GM21737 (cell line): ENCODE results near the gene PPBP.
"Not testable (repeated sequence)": the region's sequence is repeated elsewhere in the genome, so short reads cannot be mapped to it uniquely, and the experiment has no call there.

ENCODE experiments used
- ATAC-seq: cut with Tn5 transposase; IDR thresholded peaks from one replicate; pipeline ENCODE4 v1.9.1; 2021; ENCODE audit warnings: mild to moderate bottlenecking, moderate library complexity; ENCODE audit not compliant: unreplicated experiment

The PPBP gene

DNA sequence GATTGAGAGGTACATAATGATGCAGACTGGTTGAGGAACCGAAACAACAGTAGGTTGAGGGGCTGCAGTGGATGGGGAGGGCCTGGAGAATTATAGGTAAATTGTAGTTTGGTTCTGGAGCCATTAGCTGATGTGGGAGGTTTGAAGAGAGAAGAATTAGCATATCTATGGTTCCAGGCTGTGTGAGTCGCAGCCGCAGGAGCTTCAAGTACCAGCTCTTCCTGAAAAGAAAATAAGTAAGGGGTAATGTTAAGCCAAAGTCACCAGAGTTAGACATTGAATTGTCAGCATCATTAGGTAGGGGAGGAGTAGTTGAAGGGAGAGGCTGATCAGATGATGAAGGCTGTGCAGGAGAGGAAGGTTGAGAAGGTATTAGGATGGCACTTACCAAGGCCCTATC is 35.6 kb downstream of the PPBP start:
- no peak for ATAC-seq

DNA sequence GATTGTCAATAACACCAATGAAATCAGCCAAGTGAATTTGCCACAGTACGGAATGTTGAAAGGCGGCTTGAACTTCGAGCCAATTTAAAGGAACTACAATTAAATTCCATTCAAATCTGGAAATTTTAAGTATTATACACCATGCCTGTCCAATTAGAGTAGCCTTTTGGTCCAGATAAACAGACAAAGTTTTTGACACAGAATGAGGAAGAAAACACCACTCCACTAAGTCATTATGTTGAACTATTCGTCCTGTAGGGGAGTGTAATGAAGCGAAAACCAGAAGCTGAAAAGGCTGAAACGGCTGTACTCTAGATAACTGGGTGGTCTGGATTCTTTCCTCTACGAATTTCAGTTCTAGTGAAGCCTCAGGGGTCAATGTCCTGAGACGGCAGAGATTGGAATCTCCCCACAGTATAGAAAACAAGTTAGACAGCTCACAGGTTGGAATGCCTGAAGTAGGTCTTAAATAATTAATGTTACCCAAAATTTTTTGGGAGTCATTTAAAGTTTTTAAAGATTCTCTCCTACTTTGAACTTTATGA is 37.5 kb downstream of the PPBP start:
- not testable (repeated sequence) for ATAC-seq

DNA sequence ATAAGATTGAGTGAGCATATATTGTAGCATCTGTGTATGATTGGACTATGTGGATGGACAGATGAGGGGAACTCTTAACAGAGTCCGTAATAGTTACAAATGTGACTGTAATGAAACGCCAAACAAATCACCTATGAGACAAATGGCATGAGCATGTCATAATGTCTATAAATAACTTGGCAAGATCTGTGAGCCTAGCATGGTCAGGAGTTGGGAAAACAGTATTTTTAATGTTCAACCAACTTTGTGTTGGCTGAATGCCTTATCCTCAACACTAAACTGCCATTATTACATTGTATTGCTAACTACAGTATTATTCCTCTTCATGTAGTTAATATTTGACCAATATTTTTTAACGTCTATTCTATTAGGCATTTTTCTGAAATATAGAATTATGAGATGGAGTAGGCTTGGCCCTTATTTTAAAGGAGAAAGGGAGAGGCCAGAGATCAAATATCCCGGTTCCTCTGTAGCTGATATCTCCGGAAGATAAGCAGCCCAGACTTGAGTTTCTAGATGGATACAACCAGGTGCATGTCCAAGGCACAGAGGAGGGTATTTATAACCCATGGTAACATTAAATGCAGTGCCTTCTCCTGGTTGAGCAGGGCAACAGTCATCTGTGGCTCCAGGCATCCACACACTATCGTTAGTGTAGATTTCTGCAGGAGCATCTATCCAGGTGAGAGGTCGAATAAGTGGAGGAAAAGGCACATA is 38.8 kb downstream of the PPBP start:
- no peak for ATAC-seq

DNA sequence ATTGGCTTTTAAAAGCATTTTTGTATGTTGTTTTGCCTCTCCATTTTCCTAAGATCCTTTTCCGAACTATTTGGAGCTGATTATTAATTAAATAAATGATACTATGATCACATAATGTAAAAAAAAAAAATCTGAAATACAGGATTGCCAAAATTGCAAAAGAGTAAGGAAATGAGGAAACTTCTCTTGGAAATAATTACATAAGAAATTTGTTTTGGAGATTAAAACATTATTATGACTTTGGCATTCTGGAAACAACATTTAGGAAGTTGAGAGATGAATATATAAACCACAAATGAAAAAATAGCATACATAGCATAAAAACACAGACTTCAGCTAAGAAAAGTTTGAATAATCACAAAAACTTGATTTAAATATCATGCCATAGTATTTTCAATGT is 39.7 kb downstream of the PPBP start:
- ATAC-seq = no peak

DNA sequence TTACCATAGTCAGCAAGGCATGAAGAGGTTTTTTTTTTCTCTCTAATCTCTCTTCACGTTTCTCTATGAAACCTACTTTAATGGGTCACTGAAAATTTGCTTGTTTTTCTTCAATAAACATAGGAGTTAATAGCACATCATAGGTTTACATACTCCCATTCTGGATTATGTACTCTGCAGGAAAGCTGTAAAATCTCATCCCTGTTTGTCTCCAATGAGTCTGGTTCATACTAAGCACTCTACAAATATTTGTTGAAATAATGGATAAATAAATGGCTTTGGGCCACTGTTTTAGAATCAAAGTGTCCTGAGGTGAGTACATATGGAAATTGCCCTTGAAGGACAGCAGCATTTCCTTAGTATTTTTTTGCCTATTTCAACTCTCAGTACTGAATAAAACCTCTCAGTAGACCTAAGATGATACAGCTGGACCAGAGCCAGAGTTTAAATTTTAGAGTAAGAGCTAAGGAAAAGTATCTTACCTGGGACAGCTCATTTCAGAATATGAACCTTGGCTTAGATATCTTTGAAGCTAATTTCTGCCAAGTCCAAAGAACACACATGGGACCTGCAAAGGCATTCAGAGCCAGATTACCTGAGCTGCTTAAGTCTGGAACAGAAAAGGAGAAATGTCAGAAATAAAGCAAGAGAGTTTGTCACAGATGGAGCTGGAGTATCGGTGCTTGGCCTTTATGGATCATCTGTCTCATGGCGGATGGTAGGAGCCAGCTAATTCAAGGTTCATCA is 40.6 kb downstream of the PPBP start:
- ATAC-seq = no peak

DNA sequence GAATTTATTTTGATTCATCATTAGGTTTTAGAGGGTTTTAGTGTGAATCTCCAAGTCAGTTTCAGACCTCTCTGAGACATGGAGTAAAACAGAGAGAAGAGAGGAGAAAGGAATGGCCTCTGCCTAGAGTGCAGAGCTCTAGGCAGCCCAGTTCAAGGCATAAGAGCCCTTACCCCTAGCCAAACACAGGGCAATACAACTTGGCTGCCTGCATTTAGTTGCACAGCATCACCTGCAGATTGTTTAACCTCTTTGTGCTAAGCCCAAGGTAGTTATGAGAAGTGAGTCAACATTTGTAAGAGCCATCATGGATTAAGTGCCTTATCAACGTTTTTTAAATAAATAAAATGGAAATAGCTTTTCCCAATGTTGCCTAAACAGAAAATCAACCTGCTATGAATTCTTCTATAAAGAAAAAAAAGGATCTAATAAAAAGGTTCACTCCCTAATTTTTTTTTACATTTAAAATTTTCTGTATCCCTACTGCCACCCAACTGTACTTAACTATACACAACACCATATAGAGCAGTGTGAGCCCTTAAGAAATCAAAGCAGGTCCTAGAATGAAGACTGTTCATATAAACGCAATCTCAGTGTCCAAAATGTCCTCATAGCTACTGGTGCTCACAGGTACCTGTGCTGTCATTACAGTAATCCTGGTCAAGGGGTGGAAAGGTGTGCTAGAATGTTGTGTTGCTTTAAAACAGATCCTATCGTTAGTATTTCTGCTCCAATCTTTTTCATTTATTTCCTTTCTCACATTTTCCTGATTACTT is 42.1 kb downstream of the PPBP start:
- ATAC-seq = no peak

DNA sequence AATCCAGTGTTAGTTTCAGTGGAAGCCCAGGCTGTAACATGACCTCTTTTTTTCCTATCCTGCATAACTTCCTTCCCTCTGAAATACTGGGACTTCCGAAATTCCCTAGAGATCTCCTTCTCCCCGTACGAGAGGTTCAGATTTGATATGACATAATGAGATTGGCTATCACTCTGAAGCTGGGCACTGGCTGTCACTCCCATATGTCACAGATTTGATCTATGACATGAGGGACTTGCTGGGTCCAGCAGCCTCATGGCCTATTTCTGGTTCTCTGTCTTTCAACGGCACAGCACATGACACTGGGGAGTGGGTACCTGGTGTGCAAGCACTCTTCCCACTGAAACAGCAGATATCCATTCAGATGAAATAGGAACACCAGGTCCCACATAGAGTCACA is 42.9 kb downstream of the PPBP start:
- ATAC-seq = no peak

DNA sequence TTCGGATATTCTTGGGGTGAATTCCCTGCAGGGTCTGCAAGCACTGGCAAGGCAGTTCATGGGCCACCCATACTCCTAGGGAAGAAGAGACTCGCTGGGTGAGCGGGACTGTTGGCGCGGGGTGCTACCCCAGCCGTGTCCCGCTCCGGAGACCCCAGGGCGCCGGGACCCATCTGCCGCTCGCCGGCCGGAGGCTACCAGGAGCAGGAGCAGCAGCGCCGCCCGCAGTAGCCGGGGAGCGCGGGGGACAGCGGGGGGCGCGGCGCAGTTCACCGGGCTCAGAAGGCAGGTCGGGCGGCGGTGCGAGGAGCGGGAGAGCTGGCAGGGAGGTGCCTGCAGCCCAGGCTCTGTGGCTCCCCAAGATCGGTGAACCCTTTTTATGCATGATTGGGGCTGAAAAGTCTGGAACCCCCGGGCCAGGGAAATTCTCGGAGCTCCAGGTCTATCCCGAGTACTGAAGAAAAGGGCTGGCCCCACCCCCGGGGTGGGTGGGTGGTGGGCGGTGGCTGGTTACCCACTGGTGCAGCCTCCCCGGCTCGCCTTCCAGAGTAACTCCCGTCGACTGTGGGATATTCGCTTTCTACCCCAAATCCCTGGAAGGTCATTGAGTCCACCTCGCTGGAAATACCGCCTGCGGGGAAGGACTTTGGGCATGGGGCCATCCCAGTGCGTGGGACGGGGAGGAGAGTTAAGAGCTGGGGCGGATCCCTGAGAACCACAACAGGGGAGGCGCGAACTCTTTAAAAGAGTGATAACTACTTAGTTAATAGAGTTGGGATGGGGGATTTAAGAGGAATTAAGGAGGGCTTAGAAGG is 43.7 kb downstream of the PPBP start:
- ATAC-seq = no peak

DNA sequence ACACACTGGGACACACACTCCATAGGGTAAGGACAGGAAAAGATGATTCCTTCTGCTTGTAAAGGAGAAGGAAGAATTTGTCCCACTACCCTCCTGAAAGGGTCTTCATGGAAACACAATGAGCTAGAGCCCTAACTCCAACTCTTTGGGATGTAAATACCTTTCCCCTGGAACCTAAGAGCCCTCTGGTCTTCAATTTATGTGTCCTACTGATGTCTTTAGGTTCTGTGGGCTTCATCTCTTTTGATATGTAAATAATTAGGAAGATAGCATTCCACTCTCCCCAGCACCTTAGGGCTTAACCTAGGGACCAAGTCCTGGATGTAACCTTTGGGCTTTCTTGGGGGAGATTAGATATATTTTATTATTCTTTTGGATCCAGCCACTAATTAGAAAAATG is 44.4 kb downstream of the PPBP start:
- no peak for ATAC-seq

DNA sequence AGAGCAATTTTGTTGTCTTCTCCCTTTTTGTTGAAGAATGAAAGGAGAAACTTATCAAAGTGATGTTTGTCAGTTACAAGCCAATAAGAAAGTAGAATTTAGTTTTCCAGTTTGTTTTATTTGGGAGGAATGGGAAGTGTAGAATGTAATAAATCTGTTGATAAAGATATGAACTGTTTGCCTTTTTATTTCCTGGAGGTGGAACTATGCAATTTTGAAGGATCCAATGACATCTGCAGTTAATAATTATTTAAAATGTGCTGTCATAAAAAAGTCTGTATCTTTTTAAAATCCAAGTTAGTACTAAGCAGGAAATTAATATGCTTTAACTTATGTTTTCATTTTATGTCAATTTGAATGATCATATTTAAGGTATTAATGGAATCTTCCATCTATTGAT is 51.0 kb downstream of the PPBP start:
- no peak for ATAC-seq
